HK-2 (cell line): ENCODE data around the gene TUBGCP3.
"Not testable (repeated sequence)": the region's sequence is repeated elsewhere in the genome, so short reads cannot be mapped to it uniquely, and the experiment has no call there.

ENCODE experiments used
- DNase-seq: peaks from one replicate; pipeline ENCODE4 v3.0.0-alpha.2; 2018; ENCODE audit not compliant: unreplicated experiment

The TUBGCP3 gene

GRCh38 chr13:112576768-112577167 is 11.2 kb downstream of the TUBGCP3 start:
- DNase-seq: no peak

GRCh38 chr13:112576191-112576590 is 11.8 kb downstream of the TUBGCP3 start:
- DNase-seq: no peak

- DNase-seq: no peak
These were observed 12.3 kb downstream of the TUBGCP3 start for GRCh38 chr13:112575675-112576074.

- no peak for DNase-seq
These were observed 12.9 kb downstream of the TUBGCP3 start for GRCh38 chr13:112574834-112575613.

- DNase-seq: no peak
These were observed 13.5 kb downstream of the TUBGCP3 start for GRCh38 chr13:112574416-112574815.

- no peak for DNase-seq
These were observed 14.2 kb downstream of the TUBGCP3 start for GRCh38 chr13:112573710-112574109.

- no peak for DNase-seq
These were observed 15.6 kb downstream of the TUBGCP3 start for GRCh38 chr13:112572366-112572765.

- DNase-seq: no peak
These were observed 18.1 kb downstream of the TUBGCP3 start for GRCh38 chr13:112569821-112570220.

- no peak for DNase-seq
These were observed 20.6 kb downstream of the TUBGCP3 start for GRCh38 chr13:112567161-112567862.

- DNase-seq: no peak
These were observed 25.1 kb downstream of the TUBGCP3 start for GRCh38 chr13:112562786-112563383.

GRCh38 chr13:112562254-112562653 is 25.7 kb downstream of the TUBGCP3 start:
- no peak for DNase-seq

- DNase-seq: no peak
These were observed 26.5 kb downstream of the TUBGCP3 start for GRCh38 chr13:112561478-112561877.

- DNase-seq: no peak
These were observed 29.1 kb downstream of the TUBGCP3 start for GRCh38 chr13:112558696-112559418.

GRCh38 chr13:112556600-112556999 is 31.4 kb downstream of the TUBGCP3 start:
- DNase-seq: no peak

- no peak for DNase-seq
These were observed 33.6 kb downstream of the TUBGCP3 start for GRCh38 chr13:112554214-112554850.

- DNase-seq: not testable (repeated sequence)
These were observed 39.0 kb downstream of the TUBGCP3 start for GRCh38 chr13:112548975-112549374.

- DNase-seq: no peak
These were observed 42.1 kb downstream of the TUBGCP3 start for GRCh38 chr13:112545856-112546255.

GRCh38 chr13:112532837-112533745 is 54.9 kb downstream of the TUBGCP3 start:
- no peak for DNase-seq

GRCh38 chr13:112531263-112531794 is 56.6 kb downstream of the TUBGCP3 start:
- DNase-seq: no peak

GRCh38 chr13:112530861-112531260 is 57.1 kb downstream of the TUBGCP3 start:
- DNase-seq: no peak
